Measurements from ENCODE around the gene FAXDC2.
"Not testable (repeated sequence)": the region's sequence is repeated elsewhere in the genome, so short reads cannot be mapped to it uniquely, and the experiment has no call there.

FAXDC2 gene

DNA sequence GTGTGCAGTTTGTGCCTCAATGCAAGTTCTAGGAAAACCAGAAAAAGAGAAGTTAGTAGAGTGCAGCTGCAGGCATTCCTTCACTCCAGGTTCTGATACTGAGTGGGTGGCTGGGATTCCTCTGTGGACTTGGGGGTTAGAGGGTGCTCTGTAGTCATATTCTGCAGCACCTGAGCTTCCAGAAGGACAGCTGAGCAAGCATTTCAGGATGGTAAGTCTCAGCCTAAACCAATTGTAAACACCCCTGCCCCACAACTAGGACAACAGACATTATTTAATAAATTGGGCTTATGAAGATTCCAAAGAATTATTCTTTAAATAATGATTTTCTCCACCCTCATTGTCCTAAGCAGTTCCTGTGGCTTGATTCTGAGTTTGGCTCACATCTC lies 9.1 kb downstream of the FAXDC2 start:
- no peak for TF ChIP-seq CTCF (IDR thresholded peaks at IDR 0.05)
- Histone ChIP-seq H3K36me3 (ENCODE audit: control insufficient read depth, insufficient read depth, low read length) (no peaks in the 10 kb centered on the region), H3K4me1 (peaks cover 41% of the 10 kb centered on the region), H3K27ac (peak overlapping the region; percentile 87), H2AFZ (no peak overlapping the region), H3K4me3 (ENCODE audit: low read depth, low read length) (no peak overlapping the region), H3K9ac (no peak overlapping the region), H3K79me2 (peaks cover 33% of the 10 kb centered on the region), H3K4me2 (ENCODE audit: low read length) (peak overlapping the region; percentile 32), H3K27me3 (ENCODE audit: control insufficient read depth, insufficient read depth, low read length) (no peaks in the 10 kb centered on the region), H3K9me3 (ENCODE audit: control insufficient read depth, low read length) (no peaks in the 10 kb centered on the region)

DNA sequence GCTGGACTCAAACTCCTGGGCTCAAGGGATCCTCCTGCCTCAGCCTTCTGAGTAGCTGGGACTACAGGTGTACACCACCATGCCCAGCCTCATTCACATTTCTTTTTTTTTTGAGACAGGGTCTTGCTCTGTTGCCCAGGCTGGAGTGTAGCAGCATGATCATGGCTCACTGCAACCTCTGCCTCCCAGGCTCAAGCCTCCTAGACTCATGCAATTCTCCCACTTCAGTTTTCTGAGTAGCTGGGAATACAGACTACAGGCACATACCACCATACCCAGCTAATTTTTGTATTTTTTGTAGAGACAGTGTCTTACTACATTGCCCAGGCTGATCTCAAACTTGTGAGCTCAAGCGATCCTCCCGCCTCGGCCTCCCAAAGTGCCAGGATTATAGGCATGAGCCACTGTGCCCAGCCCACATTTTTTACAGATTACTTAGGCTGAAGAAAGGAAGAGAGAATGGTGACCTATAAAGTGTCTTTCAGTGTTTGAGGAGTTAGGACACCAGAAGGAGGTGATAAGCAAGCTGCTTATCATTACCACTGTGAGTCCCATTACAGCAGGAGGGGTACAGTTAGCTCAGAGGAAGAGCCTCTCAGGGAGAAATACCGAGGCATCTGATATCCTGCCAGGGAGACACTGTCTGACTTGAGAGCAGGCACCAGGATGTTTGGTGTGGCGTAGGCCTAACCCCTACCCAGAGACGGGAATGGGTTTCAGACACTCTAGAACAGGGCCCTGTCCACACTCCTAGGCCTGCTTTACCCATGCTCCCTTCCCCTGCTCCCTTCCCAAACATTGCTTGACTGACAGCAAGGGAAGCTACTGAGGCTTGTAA lies 9.7 kb downstream of the FAXDC2 start:
- Histone ChIP-seq H3K4me1 (peaks cover 45% of the 10 kb centered on the region), H3K79me2 (peaks cover 35% of the 10 kb centered on the region), H2AFZ (no peak overlapping the region), H3K36me3 (ENCODE audit: control insufficient read depth, insufficient read depth, low read length) (no peaks in the 10 kb centered on the region), H3K27me3 (ENCODE audit: control insufficient read depth, insufficient read depth, low read length) (no peaks in the 10 kb centered on the region), H3K27ac (peak overlapping the region; percentile 87), H3K4me3 (ENCODE audit: low read depth, low read length) (no peak overlapping the region), H3K9me3 (ENCODE audit: control insufficient read depth, low read length) (no peaks in the 10 kb centered on the region), H3K4me2 (ENCODE audit: low read length) (peak overlapping the region; percentile 32), H3K9ac (no peak overlapping the region)
- no peak for TF ChIP-seq CTCF (IDR thresholded peaks at IDR 0.05)

DNA sequence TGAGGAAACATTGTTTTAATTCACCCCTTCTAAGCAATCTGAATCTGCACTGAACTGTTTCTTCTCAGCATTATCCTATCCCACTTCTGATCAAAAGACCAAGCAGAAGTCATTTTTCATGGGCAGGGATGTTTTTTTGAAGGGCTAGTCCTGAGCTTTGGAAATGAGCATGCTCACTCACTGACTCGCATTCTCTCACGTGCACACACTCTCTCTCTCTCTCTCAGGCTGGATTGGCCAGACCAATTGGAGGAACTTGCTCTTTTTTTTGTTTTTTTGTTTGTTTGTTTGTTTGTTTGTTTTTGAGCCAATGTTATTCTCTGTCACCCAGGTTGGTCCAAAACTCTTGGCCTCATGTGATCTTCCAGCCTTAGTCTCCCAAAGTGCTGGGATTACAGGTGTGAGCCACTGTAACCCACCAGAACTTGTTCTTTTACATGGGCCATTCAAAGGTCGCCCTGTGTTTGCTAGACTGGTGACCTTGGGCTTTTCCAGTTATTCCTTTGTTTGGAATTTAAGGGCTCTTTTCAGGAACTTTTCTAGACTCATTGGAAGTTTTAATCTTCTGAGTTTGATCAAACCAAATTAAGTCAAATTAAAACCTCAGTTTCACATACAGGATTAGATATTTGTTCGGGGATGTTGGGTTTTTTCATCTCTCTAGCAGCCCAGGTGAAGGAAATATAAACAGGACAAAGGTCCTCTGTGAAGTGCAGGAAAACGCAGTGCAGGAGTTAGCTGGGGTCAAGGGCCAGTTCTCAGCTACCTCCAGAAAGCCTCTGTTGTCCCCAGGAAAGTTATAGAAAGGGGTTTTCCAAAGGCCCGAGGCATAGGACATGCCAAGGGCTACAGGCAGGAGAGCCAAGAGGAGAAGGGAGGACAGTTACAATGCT lies 13.1 kb downstream of the FAXDC2 start:
- Histone ChIP-seq H2AFZ (no peak overlapping the region), H3K9me3 (ENCODE audit: control insufficient read depth, low read length) (no peaks in the 10 kb centered on the region), H3K27me3 (ENCODE audit: control insufficient read depth, insufficient read depth, low read length) (no peaks in the 10 kb centered on the region), H3K4me2 (ENCODE audit: low read length) (peak overlapping the region; percentile 9), H3K4me3 (ENCODE audit: low read depth, low read length) (no peak overlapping the region), H3K79me2 (peaks cover 38% of the 10 kb centered on the region), H3K36me3 (ENCODE audit: control insufficient read depth, insufficient read depth, low read length) (no peaks in the 10 kb centered on the region), H3K9ac (no peak overlapping the region), H3K27ac (peak overlapping the region; percentile 18), H3K4me1 (peaks cover 38% of the 10 kb centered on the region)
- TF ChIP-seq CTCF (IDR thresholded peaks at IDR 0.05) = no peak

DNA sequence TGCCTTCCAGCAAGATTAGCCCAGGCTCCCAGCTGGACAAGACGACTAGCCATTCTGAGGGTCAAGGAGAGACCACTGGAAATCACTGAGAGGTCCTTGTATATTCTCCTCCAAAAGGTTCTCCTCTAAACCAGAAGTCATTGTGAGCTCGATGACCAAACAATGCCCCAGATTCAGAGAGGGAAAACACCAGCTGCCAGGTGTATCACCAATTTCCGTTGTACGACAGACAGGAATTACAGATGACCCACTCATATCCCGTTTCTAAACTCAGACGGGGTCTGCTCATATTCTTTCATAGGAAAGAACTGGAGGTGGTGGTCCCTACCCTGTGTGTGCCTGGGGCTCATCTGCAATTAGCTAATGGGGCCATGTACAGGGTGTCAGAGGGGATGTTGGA lies 14.2 kb downstream of the FAXDC2 start:
- H3K27ac ChIP-seq = peak overlapping the region; percentile 80
- H3K4me1 ChIP-seq = peaks cover 38% of the 10 kb centered on the region
- H2AFZ ChIP-seq = no peak overlapping the region
- no peak overlapping the region for H3K4me2 ChIP-seq (ENCODE audit: low read length)
- H3K79me2 ChIP-seq = peaks cover 36% of the 10 kb centered on the region
- H3K27me3 ChIP-seq (ENCODE audit: control insufficient read depth, insufficient read depth, low read length) = no peaks in the 10 kb centered on the region
- H3K9ac ChIP-seq = no peak overlapping the region
- no peak overlapping the region for H3K4me3 ChIP-seq (ENCODE audit: low read depth, low read length)
- H3K9me3 ChIP-seq (ENCODE audit: control insufficient read depth, low read length) = no peaks in the 10 kb centered on the region
- no peak for TF ChIP-seq CTCF (IDR thresholded peaks at IDR 0.05)
- H3K36me3 ChIP-seq (ENCODE audit: control insufficient read depth, insufficient read depth, low read length) = no peaks in the 10 kb centered on the region

GRCh38 chr5:154835701-154836052 lies 14.7 kb downstream of the FAXDC2 start:
- H3K4me2 ChIP-seq (ENCODE audit: low read length); H3K36me3 ChIP-seq (ENCODE audit: control insufficient read depth, insufficient read depth, low read length); H3K9me3 ChIP-seq (ENCODE audit: control insufficient read depth, low read length); H2AFZ ChIP-seq; H3K4me3 ChIP-seq (ENCODE audit: low read depth, low read length); H3K27me3 ChIP-seq (ENCODE audit: control insufficient read depth, insufficient read depth, low read length); H3K9ac ChIP-seq: not testable (repeated sequence)
- Histone ChIP-seq H3K27ac (peak overlapping the region; percentile 80), H3K79me2 (peaks cover 34% of the 10 kb centered on the region), H3K4me1 (peaks cover 35% of the 10 kb centered on the region)

Measured in parathyroid adenoma (tissue), 2 donors.